Activated CD4-positive, alpha-beta T cell treated with anti-CD3 and anti-CD28 coated beads, Interleukin-2, amount 50 U/mL, for 24 hours (primary cell): ENCODE data around the gene SCNN1B.
"Not testable (repeated sequence)": the region's sequence is repeated elsewhere in the genome, so short reads cannot be mapped to it uniquely, and the experiment has no call there.

Experiments
- DNase-seq, 2 donors: peaks; one replicate each; pipeline ENCODE4 v3.0.0-alpha.2; 2020; ENCODE audit warnings: low read depth in 1 of 2, low spot score in 1 of 2

The SCNN1B gene

DNA sequence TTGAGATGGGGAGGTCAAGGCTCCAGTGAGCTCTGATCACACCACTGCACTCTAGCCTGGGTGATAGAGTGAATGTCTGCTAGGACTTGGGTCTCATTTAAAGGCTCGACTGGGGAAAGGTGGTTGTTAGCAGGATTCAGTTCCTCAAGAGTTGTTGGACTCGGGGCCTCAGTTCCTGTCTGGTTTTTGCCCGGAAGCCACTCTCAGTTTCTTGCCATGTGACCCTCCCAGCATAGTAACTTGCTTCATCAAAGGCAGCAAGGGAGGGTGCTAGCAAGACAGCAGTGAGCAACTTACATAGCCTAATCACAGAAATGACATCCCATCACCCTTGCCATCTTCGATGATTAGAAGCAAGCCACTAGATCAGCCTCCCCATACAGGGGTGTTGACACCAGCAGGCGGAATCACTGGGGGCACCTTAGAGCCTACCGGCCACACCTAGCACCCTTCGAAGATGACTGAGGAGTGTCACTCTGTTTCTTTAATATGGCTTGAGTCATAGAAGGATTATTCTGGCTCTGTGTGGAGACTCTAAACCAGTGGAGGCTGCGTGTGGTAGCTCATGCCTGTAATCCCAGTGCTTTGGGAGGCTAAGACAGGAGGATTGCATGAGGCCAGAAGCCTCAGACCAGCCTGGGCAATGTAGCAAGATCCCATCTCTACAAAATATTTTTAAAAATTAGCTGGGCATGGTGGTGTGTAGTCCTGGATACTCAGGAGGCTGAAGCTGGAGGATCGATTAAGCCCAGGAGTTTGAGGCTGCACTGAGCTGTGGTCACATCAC, 13.2 kb upstream of the SCNN1B start:
- no peak for DNase-seq

DNA sequence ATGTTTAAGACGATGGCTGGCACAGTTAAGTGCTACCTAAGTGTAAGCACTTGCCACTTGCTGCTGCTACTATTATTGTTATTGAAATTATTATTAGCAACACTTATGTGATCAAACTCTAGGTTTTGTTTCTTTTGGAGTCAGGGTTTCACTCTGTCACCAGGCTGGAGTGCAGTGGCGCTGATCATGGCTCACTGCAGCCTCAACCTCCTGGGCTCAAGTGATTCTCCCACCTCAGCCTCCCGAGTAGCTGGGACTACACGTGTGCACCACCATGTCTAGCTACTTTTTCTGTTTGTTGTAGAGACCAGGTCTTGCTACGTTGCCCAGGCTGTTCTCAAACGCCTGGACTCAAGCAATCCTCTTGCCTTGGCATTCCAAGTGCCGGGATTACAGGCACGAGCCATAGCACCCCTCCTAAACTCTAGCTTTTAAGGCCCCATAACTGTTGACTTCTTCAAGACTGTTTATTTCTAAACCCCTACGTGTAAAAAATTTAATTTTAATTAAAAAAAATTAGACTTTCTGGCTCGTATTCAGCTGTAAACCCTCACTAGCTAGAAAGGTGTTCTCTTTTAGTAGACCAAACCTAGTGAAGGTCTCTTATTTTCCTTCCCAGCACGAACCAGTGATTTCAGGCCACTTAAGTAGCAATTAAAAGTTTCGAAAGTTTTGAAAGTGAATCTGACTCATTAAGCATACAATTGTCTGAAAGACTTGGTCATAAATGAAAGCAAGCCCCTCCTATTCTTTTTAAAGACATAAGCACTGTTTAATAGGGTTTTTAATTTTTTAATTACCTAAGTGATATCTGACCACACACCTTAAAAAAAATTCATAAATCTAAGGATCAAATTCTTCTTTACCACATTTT, 11.7 kb upstream of the SCNN1B start:
- no peak for DNase-seq

DNA sequence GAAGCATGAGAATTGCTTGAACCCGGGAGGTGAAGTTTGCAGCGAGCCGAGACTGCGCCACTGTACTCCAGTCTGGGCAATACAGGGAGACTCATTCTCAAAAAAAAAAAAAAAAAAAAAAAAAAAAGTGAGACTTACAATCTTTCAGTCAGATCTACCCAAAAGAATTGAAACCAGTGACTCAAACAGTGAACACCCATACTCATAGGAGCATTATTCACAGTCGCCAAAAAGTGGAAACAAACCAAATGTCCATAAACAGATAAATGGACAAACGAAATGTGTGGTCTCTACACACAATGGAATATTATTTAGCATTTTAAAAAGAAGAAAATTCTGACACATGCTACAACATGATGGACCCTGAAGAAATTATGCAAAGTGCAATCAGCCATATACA, 9.1 kb upstream of the SCNN1B start:
- DNase-seq, result no peak

DNA sequence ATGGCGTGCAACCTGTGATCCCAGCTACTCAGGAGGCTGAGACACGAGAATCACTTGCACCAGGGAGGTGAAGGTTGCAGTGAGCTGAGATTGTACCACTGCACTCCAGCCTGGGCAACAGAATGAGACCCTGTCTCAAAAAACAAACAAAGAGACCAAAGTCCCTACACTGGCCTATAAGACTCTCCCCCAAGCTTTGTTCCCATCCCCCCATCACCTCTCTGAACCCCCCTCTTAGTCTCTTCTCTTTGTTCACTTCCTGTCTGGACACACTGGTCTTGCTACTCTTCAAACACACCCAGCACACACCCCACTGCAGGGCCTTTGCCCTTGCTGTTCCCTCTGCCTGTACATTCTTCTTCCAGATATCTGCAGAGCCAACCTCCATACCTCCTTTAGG, 7.8 kb upstream of the SCNN1B start:
- no peak for DNase-seq

DNA sequence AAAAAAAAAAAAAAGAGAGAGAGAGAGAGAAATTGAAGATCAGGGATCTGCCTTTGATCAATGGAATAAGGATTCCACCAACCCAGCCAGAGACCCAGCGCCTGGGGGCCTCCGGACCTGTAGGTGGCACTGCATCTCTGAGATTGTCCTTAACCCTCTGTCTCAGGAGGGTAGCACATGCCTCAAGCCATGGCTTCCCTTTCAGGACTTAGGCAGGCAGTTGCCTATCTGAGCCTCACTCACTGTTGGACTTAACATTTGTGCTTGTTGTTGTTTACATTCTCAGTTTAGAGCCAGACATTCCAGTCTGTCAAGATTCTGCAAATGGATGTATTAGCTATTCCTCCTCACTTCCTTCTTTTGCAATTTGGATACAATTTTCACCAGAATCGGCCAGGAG, 5.1 kb upstream of the SCNN1B start:
- DNase-seq, result no peak

DNA sequence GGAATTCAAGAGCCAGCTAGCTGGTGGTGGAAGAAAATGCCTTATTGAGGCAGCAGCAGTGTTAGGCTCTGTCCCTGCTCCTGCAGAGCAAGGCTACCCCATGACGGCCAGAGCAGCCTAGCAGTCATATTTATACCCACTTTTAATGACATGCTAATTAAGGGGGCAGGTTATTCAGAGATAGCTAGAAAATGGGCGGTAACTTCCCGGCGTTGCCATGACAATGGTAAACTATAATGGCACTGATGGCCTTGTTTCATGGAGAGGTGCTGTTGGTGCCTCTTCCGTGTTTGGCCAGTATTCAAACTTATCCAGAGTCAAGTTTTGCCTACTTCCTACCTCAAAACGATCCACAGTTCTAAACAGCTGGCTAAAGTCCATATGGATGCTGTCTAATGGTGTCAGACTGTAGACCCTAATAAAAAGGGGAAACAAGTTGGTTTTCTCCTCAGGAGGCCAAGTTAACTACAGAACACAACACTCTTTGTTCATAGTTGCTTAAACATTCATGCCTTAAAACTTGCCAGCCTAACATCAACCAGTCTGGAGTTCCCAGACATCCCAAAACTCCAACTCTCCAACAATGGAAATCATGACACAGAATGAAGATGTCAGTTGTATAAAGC, 3.7 kb upstream of the SCNN1B start:
- DNase-seq, result no peak

DNA sequence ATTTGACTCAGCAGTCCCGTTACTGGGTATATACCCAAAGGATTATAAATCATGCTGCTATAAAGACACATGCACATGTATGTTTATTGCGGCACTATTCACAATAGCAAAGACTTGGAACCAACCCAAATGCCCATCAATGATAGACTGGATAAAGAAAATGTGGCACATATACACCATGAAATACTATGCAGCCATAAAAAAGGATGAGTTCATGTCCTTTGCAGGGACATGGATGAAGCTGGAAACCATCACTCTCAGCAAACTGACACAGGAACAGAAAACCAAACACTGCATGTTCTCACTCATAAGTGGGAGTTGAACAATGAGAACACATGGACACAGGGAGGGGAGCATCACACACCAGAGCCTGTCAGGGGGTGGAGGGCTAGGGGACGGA, 2.3 kb upstream of the SCNN1B start:
- not testable (repeated sequence) for DNase-seq

DNA sequence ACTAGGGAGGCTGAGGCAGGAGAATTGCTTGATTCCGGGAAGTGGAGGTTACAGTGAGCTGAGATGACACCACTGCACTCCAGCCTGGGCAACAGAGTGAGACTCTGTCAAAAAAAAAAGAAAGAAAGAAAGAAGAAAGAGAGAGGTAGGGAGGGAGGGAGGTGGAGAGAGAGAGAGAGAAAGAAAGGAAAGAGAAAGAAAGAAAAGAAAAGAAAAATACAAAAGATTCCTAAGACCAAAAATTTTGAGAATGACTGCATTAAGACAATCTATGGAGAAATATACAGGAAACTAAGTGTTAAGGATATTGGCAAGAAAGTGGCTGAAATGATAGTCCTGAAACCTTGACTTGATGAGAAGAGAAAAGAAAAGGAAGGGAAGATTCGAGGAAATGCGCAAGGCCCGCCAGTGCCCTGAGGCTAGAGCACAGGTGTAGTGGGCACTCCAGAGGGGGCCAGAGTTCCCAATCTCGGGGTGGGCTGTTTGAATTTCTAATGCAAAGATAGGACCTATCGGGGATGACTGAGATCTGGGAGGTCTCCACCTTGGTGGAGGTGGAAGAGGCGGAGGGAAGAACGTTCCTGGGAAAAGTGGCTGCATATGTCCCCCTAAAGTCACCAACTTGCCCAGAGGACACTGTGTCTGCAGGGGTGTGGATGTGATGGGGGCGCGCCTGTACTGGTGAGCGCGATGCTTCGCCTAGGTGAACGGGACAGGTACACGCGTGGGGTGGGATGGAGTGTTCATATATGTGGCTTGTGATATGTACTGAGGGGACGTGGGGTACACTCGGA, 654 bp upstream of the SCNN1B start:
- no peak for DNase-seq

DNA sequence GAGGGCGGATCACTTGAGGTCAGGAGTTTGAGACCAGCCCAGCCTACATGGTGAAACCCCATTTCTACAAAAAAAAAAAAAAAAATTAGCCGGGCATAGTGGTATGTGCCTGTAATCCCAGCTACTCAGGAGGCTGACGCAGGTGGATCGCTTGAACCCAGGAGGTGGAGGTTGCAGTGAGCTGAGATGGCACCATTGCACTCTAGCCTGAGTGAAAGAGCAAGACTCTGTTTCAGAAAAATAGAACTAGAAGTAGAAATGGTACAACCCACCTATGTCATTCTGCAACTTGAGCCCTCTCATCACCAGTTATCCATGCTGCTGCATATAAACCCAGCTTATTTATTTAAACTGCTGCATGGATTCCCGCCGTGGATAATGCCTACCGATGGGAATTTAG, 1.6 kb downstream of the SCNN1B start:
- no peak for DNase-seq

DNA sequence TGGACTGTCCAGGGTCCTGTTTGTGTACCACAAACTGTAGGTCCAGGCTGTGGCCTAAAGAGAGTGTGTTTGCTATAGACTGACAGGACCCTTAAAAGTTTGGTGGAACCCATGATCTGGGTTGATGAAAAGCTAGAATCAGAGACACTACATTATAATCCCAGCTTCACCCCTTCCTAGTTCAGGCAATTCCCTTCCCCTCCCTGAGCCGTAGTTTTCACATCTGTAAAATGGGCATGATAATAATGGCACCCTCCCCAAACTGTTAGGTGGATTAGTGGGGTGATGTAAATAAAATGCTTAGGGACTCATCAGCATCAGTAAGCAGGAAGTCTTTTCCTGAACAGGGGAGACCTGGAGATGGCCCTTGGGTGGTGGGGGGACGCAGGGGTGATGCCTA, 2.5 kb downstream of the SCNN1B start:
- DNase-seq, result no peak

DNA sequence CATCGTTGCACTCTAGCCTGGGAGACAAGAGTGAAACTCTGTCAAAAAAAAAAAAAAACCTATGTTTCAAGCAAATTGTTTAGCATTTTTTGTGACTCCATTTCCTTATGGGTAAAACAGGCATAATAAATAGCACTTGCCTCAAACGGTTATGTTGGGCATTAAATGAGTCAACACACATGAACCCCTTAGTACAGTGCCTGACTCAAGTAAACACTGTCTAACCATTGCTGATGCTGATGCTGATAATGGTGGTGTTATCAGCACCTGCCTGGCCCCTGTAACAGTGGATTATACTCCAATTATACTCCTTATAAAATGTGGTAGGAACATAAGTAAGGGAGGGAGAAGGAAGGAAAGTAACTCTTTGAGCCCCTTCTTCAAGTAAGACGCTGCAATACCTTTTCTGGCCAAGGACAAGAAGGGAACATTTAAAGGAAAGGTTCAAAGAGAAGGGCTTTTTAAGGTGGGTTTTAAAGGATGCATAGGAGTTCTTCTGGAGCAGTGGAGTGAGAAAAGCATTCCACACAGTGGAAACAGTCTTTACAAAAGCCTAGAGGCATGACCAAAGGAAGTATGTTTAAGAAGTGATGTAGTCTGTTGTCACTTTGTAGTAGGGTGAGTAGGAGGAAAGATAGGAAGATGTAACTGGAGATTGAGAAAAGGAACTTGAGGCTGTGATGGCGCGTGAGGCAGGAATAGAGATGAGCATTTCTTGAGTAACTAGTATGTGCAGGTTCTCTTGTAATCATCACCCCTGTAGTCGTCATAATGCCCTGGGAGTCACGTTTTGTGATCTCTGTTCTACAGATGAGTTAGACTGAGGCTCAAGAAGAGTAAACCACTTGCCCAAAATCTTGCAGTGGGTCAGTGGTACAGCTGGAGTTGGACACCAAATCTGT, 4.3 kb downstream of the SCNN1B start:
- DNase-seq, result no peak

DNA sequence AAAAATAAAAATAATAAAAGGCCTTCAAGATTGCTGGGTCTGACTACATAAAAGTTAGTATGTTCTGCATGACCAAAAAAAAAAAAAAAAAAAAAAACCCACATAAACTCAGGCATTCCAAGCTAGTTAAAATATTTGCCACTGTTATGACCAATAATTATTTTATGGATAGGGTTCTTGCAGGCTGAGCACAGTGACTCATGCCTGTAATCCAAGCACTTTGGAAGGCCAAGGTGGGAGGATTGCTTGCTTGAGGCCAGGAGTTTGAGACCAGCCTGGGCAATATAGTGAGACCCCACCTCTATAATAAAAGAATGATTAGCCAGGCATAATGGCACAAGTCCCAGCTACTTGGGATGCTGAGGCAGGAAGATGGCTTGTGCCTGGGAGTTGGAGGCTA, 8.1 kb downstream of the SCNN1B start:
- no peak for DNase-seq

DNA sequence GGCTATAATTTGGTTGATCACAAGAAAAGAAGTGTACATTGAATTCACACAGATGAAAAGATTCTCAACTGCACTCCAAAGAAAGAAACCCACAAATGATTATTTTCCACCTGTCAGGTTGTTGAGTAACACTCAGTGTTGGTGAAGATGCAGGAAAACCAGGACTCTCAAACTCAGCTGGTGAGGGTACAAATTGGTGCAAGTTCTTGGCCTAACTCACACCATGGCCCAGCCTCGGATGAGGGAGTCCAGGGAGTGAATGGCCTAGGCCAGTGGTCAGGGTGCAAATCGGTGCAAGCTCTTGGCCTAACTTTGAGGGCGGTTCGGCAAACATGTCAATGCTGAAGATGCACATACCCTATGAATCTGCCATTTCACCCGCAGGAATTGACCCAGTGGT, 8.6 kb downstream of the SCNN1B start:
- no peak for DNase-seq

DNA sequence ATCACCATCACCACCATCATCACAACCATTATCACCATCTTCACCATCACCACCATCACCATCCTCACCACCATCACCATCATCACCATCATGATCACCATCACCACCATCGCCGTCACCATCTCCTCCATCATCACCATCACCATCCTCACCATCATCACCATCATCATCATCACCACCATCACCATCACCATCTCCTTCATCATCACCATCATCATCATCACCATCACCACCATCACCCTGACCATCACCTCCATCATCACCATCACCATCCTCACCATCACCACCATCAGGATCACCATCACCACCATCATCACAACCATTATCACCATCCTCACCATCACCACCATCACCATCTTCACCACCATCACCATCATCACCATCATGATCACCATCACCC, 14.1 kb downstream of the SCNN1B start:
- no peak for DNase-seq

DNA sequence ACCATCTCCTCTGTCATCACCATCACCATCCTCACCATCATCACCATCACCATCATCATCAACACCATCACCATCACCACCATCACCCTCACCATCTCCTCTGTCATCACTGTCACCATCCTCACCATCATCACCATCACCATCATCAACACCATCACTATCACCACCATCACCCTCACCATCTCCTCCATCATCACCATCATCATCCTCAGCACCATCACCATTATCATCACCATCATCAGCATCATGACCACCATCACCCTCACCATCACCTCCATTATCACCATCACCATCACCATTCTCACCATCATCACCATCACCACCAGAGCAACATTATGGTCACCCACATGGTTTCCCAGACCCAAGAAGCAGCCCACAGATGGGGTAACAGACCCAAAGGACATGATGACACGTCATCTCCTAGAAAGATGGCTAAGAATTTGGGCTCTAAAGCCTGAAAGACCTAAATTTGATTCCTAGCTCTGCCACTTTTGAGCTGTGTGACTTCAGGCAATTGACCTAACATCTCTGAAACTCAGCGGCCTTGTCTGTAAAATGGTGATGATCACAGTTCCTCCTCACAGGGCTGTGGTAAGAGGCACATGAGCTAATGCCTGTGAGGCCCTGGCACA, 14.6 kb downstream of the SCNN1B start:
- DNase-seq, result no peak

DNA sequence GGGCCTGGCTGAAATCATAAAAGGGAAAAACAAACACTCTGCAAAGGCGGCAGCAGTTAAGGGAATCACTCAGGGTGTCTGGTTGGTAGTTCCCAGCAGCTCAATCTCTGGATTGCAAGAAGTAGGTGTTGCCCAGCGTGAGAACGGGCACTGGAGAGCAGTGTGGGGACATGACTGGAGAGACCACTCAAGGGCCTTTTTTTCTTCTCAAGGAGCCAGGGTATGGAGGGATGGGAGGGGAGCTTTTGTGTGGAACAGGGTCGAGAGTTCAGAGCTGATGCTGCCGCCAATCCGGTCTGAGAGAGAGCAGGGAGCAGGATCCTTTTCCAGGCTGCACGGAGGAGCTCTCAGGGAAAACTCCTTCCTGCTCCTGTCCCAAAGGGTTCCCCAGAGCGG, 15.2 kb downstream of the SCNN1B start:
- no peak for DNase-seq

DNA sequence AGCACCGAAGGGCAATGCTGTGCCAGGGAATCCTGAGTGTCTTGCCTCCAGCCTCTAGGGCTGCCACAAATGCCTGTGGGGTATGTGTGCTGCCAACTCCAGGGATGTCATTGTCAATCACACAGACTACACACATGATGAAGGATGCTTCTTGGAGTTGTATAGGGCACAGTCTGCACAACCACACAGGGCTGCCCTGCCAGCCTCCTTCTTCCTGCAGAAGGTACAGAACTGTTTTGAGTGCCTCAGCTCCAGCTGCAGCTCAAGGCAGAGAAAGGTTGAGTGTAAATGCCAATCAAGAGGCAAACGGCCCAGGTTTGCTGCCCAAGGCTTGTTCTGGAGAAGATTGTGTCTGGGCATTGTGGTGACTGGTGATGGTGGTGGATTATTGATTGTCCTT, 15.6 kb downstream of the SCNN1B start:
- no peak for DNase-seq

DNA sequence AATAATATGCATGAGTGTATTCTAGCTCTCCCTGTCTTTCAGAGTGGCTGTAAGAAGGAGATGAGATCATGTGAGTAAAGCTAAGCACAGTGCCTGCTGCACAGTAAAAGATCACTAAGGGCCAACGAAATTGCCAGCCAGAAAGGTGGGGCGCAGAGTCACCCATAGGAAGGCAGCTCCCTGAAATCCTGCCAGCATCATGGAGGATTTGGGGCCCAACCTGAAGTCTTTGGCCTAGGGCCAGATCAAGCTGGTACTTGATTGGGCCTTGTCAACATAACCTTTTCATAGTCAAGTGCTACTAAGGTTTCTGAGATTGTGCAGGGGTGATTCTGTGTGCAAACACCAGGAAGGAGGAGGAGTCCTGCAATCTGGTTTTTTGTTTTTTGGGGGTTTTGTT, 16.5 kb downstream of the SCNN1B start:
- no peak for DNase-seq

DNA sequence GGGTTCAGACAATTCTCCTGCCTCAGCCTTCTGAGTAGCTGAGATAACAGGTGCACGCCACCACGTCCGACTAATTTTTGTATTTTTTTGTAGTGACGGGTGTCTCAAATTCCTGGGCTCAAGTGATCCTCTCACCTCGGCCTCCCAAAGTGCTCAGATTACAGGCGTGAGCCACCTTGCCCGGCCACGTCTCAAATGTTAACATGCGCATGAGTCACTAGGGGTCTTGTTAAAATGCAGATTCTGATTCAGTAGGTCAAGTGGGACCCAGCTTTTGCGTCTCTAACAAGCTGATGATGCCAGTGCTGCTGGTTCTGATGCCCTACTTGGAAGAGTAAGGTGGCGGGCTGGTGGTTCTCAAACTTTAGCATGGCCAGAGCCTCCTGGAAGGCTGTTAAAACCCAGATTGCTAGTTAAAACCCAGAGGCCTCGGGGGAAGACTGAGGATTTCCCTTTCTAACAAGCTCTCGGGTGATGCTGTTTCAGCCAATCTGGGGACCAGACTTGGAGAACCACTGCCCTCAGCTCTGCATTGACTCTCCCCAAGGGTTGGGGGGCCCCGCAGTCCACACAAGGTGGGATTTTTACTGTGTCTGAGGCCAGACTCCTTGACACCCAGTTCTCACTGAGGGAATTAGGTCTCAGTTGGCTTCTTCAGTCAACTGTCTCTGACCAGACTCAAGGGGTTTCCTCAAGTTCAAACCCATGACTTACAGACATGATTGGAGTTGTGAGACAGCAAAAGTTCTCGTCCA, 17.9 kb downstream of the SCNN1B start:
- DNase-seq, result no peak
